ENCODE results near the gene CAPN13.

The CAPN13 gene

GRCh38 chr2:30678410-30679137 lies 128.7 kb downstream of the CAPN13 start:
- no peak for DNase-seq

GRCh38 chr2:30677861-30678385 lies 129.3 kb downstream of the CAPN13 start:
- DNase-seq = no peak

GRCh38 chr2:30677231-30677630 lies 130.0 kb downstream of the CAPN13 start:
- DNase-seq = no peak

- no peak for DNase-seq
These were observed 131.5 kb downstream of the CAPN13 start for GRCh38 chr2:30675758-30676157.

GRCh38 chr2:30673127-30673526 lies 134.1 kb downstream of the CAPN13 start:
- no peak for DNase-seq

All from NCI-H524 (cell line).